HG02678 (cell line): ENCODE data around the gene SPIB.
"Not testable (repeated sequence)": the region's sequence is repeated elsewhere in the genome, so short reads cannot be mapped to it uniquely, and the experiment has no call there.

ENCODE experiments used
- ATAC-seq: cut with Tn5 transposase; IDR thresholded peaks from one replicate; pipeline ENCODE4 v1.9.1; 2021; ENCODE audit warnings: mild to moderate bottlenecking, moderate library complexity; ENCODE audit not compliant: unreplicated experiment

SPIB gene

GRCh38 chr19:50465000-50465399 lies 46.3 kb downstream of the SPIB start:
- ATAC-seq: no peak

GRCh38 chr19:50465986-50466705 lies 47.4 kb downstream of the SPIB start:
- no peak for ATAC-seq

GRCh38 chr19:50466706-50467039 lies 47.9 kb downstream of the SPIB start:
- no peak for ATAC-seq

- no peak for ATAC-seq
Observed at GRCh38 chr19:50467566-50467965, 48.8 kb downstream of the SPIB start.

GRCh38 chr19:50468818-50469217 lies 50.1 kb downstream of the SPIB start:
- no peak for ATAC-seq

GRCh38 chr19:50473336-50473735 lies 54.6 kb downstream of the SPIB start:
- ATAC-seq: not testable (repeated sequence)

- ATAC-seq: no peak
Observed at GRCh38 chr19:50475101-50475568, 56.4 kb downstream of the SPIB start.

- no peak for ATAC-seq
Observed at GRCh38 chr19:50475736-50476223, 57.0 kb downstream of the SPIB start.

- ATAC-seq: peak; percentile 90
Observed at GRCh38 chr19:50476224-50476906, 57.6 kb downstream of the SPIB start, which contains the start of the genes EMC10 and GARIN5A. EMC10 (plus strand) TSS chr19:50476507; CDS start chr19:50476545, 38 bp downstream. GARIN5A (minus strand) TSS chr19:50476848; CDS start chr19:50476388, 460 bp downstream.

GRCh38 chr19:50476907-50477238 lies 58.1 kb downstream of the SPIB start:
- ATAC-seq: no peak

GRCh38 chr19:50477751-50478515 lies 59.2 kb downstream of the SPIB start:
- ATAC-seq: no peak

GRCh38 chr19:50478901-50479715 lies 60.4 kb downstream of the SPIB start:
- no peak for ATAC-seq

GRCh38 chr19:50479761-50480251 lies 61.1 kb downstream of the SPIB start:
- ATAC-seq: no peak

GRCh38 chr19:50480281-50481111 lies 61.8 kb downstream of the SPIB start:
- ATAC-seq: no peak
